ENCODE results near the gene KLHDC7A. TPM values are rescaled to one million over a fixed set of nuclear protein-coding genes. Genes with fewer than 3 reads are reported as not detected.

Gene KLHDC7A
- total RNA-seq, 2 donors from 2014 or later: 4.4 to 7.2 TPM

- Mint-ChIP-seq H3K27me3 (ENCODE audit: insufficient read depth) (peaks cover 24% of the 10 kb centered on the region), H3K36me3 (ENCODE audit: low read depth) (no peaks in the 10 kb centered on the region), H3K9me3 (no peaks in the 10 kb centered on the region), H3K4me1 (peaks cover 17% of the 10 kb centered on the region), H3K27ac (no peak overlapping the region), H3K4me3 (no peak overlapping the region)
- DNase-seq: no peak
- no peak overlapping the region for H3K4me3 ChIP-seq (ENCODE audit: low read length)
- no peaks in the 10 kb centered on the region for H3K9me3 ChIP-seq (ENCODE audit: control insufficient read depth, low read length)
- no peak overlapping the region for H3K9ac ChIP-seq (ENCODE audit: extremely low read depth, low read length, poor library complexity, severe bottlenecking)
- no peaks in the 10 kb centered on the region for H3K36me3 ChIP-seq (ENCODE audit: control insufficient read depth, insufficient read depth, low read length)
- 83 to 90% methylated on average over 1 to 2 of the region's 5 CpGs for WGBS, 2 experiments (ENCODE audit: insufficient coverage in 1 of 2, insufficient read length in 1 of 2)
- no peak overlapping the region for H3K27ac ChIP-seq (ENCODE audit: low read depth, low read length)
- TF ChIP-seq CTCF (conservative IDR thresholded peaks at IDR 0.05): no peak
- H3K4me1 ChIP-seq (ENCODE audit: control insufficient read depth, insufficient read depth, low read length): no peaks in the 10 kb centered on the region
- peaks cover 24% of the 10 kb centered on the region for H3K27me3 ChIP-seq (ENCODE audit: control insufficient read depth, insufficient read depth, low read length, poor library complexity, severe bottlenecking)
Measured at GRCh38 chr1:18527921-18528320, 47.2 kb downstream of the KLHDC7A start.

GRCh38 chr1:18528616-18529015 lies 47.9 kb downstream of the KLHDC7A start:
- no peak overlapping the region for H3K9ac ChIP-seq (ENCODE audit: extremely low read depth, low read length, poor library complexity, severe bottlenecking)
- no peak for DNase-seq
- Mint-ChIP-seq H3K4me3 (no peak overlapping the region), H3K9me3 (no peaks in the 10 kb centered on the region), H3K27me3 (ENCODE audit: insufficient read depth) (peaks cover 30% of the 10 kb centered on the region), H3K4me1 (peaks cover 23% of the 10 kb centered on the region), H3K36me3 (ENCODE audit: low read depth) (no peaks in the 10 kb centered on the region), H3K27ac (no peak overlapping the region)
- H3K27me3 ChIP-seq (ENCODE audit: control insufficient read depth, insufficient read depth, low read length, poor library complexity, severe bottlenecking): peaks cover 31% of the 10 kb centered on the region
- H3K36me3 ChIP-seq (ENCODE audit: control insufficient read depth, insufficient read depth, low read length): no peaks in the 10 kb centered on the region
- no peaks in the 10 kb centered on the region for H3K4me1 ChIP-seq (ENCODE audit: control insufficient read depth, insufficient read depth, low read length)
- TF ChIP-seq CTCF (conservative IDR thresholded peaks at IDR 0.05): no peak
- no peak overlapping the region for H3K27ac ChIP-seq (ENCODE audit: low read depth, low read length)
- no peaks in the 10 kb centered on the region for H3K9me3 ChIP-seq (ENCODE audit: control insufficient read depth, low read length)
- WGBS, 2 experiments (ENCODE audit: insufficient coverage in 1 of 2, insufficient read length in 1 of 2): 93% methylated on average over 2 of the region's 2 CpGs; no CpG with 5 or more reads in 1 of the 2 experiments
- no peak overlapping the region for H3K4me3 ChIP-seq (ENCODE audit: low read length)

- Histone ChIP-seq H3K27ac (ENCODE audit: low read depth, low read length) (no peak overlapping the region), H3K36me3 (ENCODE audit: control insufficient read depth, insufficient read depth, low read length) (no peaks in the 10 kb centered on the region), H3K9ac (ENCODE audit: extremely low read depth, low read length, poor library complexity, severe bottlenecking) (no peak overlapping the region), H3K4me3 (ENCODE audit: low read length) (no peak overlapping the region), H3K9me3 (ENCODE audit: control insufficient read depth, low read length) (no peaks in the 10 kb centered on the region), H3K27me3 (ENCODE audit: control insufficient read depth, insufficient read depth, low read length, poor library complexity, severe bottlenecking) (peaks cover 33% of the 10 kb centered on the region), H3K4me1 (ENCODE audit: control insufficient read depth, insufficient read depth, low read length) (no peaks in the 10 kb centered on the region)
- H3K27me3 Mint-ChIP-seq (ENCODE audit: insufficient read depth): peaks cover 33% of the 10 kb centered on the region
- no peak overlapping the region for H3K27ac Mint-ChIP-seq
- 80 to 91% methylated on average over 2 to 4 of the region's 4 CpGs for WGBS, 2 experiments (ENCODE audit: insufficient coverage in 1 of 2, insufficient read length in 1 of 2)
- peaks cover 29% of the 10 kb centered on the region for H3K4me1 Mint-ChIP-seq
- no peak overlapping the region for H3K4me3 Mint-ChIP-seq
- peak; percentile 33 for DNase-seq
- H3K9me3 Mint-ChIP-seq: no peaks in the 10 kb centered on the region
- no peaks in the 10 kb centered on the region for H3K36me3 Mint-ChIP-seq (ENCODE audit: low read depth)
- no peak for TF ChIP-seq CTCF (conservative IDR thresholded peaks at IDR 0.05)
Measured at GRCh38 chr1:18529714-18530113, 49.0 kb downstream of the KLHDC7A start.

Measured in endodermal cell (in vitro differentiated cells).